GM19397 (cell line): ENCODE data around the gene GALNT7.
"Not testable (repeated sequence)": the region's sequence is repeated elsewhere in the genome, so short reads cannot be mapped to it uniquely, and the experiment has no call there.

Source experiments
- ATAC-seq: cut with Tn5 transposase; IDR thresholded peaks from one replicate; pipeline ENCODE4 v1.9.1; 2021; ENCODE audit warnings: mild to moderate bottlenecking, moderate library complexity; ENCODE audit not compliant: unreplicated experiment

The GALNT7 gene

DNA sequence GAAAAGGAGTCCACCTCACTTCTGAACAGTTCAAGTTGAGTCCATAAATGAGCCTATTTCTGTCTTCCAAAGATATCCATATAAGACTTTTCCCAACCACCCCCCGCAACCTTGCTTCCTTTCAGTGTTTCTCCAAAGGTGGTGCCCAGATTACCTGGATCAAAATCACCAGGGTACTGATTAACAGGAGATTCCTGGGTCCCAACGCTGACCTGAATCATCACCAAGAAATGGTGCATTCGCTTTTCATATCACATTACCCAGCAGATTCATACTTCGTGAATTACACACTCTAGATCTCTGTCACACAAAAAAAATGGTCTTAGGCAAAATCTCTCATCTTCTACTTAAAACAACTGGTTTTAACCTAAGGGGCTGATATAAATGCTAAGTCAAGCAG is 2.1 kb upstream of the GALNT7 start:
- no peak for ATAC-seq

DNA sequence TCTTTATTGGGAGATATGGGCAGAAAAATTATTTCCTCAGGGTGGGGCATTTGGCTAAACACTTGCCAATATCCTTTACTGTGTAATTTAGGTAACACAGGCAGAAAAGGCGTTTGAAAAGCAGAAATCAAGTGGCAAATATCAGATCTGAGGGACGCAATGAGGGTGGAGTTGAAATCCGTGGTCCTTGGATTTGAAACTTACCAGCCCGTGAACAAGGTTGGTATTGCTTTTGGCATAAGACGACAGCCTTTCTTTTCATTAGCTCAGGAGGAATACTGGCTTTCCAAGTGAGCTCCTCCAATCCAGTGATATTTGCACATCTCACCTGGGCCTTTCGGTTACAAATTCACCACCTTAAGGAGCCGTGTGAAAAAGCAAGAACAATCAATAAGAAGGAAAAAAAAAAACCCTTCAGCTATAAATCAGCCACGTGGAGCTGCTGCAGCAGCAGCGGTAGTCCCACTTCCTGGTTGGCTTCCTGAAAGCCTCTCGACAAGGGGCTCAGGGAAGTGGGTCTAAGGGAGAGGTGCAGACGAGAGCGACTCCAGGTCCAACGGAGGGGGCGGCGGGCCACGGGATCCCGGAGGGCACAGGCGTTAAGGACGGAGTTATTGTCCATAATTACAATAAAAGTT is 734 bp upstream of the GALNT7 start:
- no peak for ATAC-seq

- no peak for ATAC-seq
Observed at GRCh38 chr4:173169178-173169427, 492 bp downstream of the GALNT7 start.

DNA sequence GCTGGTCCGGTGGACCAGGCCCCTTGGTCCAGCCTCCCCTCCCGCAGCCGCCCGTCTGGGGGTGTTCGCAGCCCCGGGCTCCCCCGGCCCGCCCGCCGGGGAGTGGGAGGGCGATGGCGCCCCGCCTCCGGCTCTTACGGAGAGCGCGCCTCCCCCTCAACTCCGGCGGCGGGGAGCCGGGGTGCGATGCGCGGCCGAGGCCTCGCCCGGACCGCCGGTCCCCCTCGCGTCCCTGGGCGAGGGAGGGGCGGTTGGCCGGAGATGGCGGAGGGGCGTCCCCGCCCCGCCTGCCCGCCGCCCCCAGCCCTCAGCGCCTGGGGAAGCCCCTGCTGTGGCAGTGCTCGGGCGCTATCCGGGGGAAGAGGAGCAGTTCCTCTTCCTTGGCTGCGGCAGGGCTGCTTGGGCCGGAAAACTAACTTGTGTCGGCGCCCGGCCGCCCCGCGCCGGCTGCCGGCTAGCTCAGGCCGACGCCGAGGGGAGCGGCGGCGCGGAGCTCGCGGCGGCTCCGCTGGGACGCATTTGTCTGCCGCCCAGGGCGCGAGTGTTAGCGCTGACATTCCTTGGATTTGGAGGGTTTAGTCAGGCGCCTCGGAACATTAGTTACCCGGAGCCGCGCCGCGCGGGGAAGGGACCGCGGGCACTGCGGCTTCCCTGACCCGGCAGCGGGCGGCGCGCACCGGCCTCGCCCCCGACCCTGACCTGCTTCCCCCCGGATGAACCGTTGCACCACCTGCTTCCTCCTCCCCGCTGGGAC is 994 bp downstream of the GALNT7 start:
- peak; percentile 61 for ATAC-seq

DNA sequence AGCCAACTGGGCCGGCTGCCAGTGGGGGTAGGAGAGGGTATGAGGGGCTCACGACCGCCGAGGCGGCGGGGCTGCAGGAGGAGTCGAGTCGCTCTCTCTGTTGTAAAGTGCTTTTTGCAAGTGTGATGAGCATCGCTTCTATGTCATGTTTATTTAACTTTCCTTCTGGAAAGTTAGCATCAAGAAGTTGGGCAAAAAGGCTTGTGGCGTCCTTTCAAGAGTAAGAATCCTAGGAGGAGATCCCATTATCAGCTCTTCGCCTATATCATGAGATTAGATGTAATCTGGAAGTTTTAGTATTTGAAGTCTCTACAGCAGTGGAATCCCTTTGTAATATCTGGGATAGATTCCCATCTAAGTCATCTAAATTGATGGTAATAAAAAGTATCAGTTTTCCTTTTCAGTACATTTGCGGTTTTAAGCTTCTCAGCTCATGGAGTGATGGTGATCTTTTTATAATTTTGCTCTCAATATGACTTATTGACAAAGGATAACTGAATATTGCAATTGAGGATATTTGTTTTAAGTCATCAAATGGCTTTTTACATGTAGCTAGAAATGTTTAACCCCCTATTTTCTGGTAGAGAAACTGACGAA is 1.7 kb downstream of the GALNT7 start:
- no peak for ATAC-seq

DNA sequence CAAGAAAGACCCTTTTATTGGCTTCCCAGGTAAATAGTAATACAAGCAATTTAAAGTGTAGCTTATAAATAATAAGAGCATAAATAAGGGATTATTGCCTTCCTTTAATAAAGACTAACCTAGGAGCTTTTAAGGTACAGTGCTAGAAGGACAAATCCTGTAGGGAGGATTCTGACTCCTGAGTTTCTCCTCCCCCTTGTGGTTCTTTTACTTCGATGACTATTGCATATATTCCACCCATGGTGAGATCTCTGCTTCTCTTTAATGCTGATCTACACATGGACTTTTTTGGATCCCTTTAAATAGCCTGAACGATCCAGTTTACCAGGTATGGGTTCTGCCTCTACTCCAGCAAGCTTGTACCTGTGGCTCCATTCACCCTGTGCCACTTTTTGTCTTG is 2.5 kb downstream of the GALNT7 start:
- no peak for ATAC-seq

GRCh38 chr4:173171987-173172386 is 3.4 kb downstream of the GALNT7 start:
- ATAC-seq: no peak

- ATAC-seq: no peak
Observed at GRCh38 chr4:173174184-173174583, 5.6 kb downstream of the GALNT7 start.

DNA sequence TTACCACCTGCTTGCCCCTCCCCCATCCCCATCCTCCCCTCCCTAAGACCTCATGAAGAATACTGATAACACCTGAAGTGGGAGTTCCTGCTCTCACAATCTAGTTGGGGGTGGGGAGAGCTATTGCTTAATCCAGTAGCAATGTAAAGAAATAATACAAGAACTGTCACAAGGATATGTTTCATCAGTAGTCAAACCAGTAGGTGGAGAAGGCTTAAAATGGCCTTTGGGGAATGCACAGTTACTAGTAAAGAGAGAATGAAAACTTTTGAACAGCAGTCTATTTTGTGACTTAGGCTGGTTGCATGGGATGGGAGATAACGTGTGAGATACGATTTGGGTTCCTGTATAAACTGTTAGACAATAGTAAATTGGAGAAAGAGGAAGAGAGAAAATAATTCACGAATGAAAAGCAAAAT is 6.0 kb downstream of the GALNT7 start:
- ATAC-seq: no peak

- ATAC-seq: no peak
Observed at GRCh38 chr4:173176010-173176409, 7.4 kb downstream of the GALNT7 start.

- no peak for ATAC-seq
Observed at GRCh38 chr4:173177232-173177631, 8.6 kb downstream of the GALNT7 start.

GRCh38 chr4:173178144-173178543 is 9.5 kb downstream of the GALNT7 start:
- ATAC-seq: no peak

DNA sequence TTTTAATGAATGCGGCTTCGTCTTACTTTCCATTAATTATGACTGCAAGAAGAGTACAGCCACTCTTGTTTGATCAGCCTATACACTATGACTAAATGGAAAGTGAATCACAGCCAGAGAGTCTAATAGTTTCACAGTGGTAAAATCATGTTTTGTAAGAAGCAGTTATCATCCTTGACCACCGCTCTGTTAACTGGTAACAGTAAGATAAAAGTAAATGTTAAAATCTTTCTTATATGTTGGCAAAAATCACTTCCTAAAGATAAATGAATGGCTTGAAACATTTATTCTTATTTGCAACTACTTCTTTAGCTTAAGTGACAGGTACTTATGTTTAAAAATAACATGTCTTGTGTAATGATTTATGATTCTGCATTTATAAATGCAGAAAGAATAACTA is 13.2 kb downstream of the GALNT7 start:
- ATAC-seq: peak; percentile 54

DNA sequence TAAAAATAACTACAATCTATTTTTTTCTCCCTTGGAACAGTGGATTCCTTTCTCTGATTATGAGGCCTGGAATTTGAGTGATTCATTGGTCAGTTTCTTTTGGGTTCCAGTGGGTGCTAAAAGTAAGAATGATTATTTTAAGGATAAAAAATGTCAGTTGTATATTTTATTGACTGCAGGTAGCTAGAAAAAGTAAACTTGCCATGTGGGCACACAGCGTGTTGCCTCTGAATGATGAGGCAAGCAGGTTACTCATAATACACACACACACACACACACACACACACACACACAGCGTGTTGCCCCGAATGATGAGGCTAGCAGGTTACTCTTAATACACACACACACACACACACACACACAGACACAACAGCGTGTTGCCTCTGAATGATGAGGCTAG is 13.8 kb downstream of the GALNT7 start:
- no peak for ATAC-seq

GRCh38 chr4:173183659-173184247 is 15.1 kb downstream of the GALNT7 start:
- ATAC-seq: not testable (repeated sequence)

GRCh38 chr4:173185847-173186510 is 17.4 kb downstream of the GALNT7 start:
- ATAC-seq: no peak

DNA sequence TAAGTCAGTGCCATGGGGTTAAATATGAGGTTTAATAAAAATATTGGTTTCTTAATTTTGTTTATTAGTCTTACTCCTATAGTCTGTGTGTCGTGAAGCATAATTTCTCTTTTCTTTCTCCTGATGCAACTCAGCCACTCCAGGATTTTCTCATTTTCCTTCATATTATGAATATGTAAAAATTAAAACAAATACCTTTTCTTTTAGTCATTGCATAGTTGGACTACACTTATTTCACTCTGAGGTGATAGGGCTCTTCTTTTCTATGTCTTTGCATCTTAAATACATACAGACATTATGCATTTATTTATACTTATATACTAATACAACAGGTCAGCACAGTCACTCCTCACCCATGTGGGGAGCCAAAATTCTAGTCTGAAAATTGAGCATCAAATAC is 19.1 kb downstream of the GALNT7 start:
- no peak for ATAC-seq

- ATAC-seq: no peak
Observed at GRCh38 chr4:173188648-173189047, 20.0 kb downstream of the GALNT7 start.

GRCh38 chr4:173189117-173189693 is 20.6 kb downstream of the GALNT7 start:
- ATAC-seq: no peak

DNA sequence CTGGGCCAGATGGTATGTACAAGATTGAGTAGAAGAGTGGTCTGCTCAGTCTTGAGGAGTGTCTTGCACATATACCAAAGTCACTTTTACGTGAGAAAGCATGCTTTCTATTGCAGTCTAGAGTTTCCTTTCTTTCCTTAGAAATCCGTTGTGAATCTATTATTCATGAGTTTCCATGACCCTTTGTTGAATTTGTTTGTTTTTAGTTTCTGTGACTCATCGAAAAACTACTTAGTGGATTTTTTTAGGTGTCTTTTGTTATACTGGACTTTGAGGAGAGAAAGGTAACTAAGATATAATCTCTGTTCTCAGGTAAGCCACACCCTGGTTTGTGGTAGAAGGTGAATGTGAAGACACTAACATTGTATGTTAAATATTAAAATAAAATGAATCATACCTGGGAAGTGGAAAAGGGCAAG is 23.0 kb downstream of the GALNT7 start:
- ATAC-seq: no peak
